Calu3 (cell line): ENCODE data around the gene INMT. TPM values are rescaled to one million over a fixed set of nuclear protein-coding genes. Genes with fewer than 3 reads are reported as not detected.

Experiments used
- BruUV-seq: library from RNA; stranded (reverse); fragments of 400-500 nt; replicated peaks from 2 replicates; lab custom pipeline; 2021; lab: Mats Ljungman, UMichigan
- CTCF ChIA-PET: fragments of 300-600 bp; sonication (Branson Sonifier 250); formaldehyde crosslinking; loops from one replicate; lab custom pipeline; 2022; ENCODE audit warnings: antibody characterized with exemption; lab: Charles Lee
- DNase-seq: peaks from one replicate; pipeline ENCODE4 v3.0.0; 2022
- H3K27ac Mint-ChIP-seq: one replicate; pipeline ENCODE4 v1.8.0; 2022; ENCODE audit warnings: mixed read lengths; ENCODE audit not compliant: unreplicated experiment
- H3K27me3 Mint-ChIP-seq: one replicate; pipeline ENCODE4 v1.8.0; 2022; ENCODE audit warnings: mixed read lengths; ENCODE audit not compliant: unreplicated experiment
- H3K36me3 Mint-ChIP-seq: one replicate; pipeline ENCODE4 v1.8.0; 2022; ENCODE audit warnings: mild to moderate bottlenecking, moderate library complexity, mixed read lengths; ENCODE audit not compliant: insufficient read depth, unreplicated experiment
- H3K4me1 Mint-ChIP-seq: one replicate; pipeline ENCODE4 v1.8.0; 2022; ENCODE audit warnings: mild to moderate bottlenecking, low read depth, mixed read lengths; ENCODE audit not compliant: unreplicated experiment
- H3K4me3 Mint-ChIP-seq: one replicate; pipeline ENCODE4 v1.8.0; 2022; ENCODE audit warnings: mild to moderate bottlenecking, low read depth, moderate library complexity, mixed read lengths; ENCODE audit not compliant: unreplicated experiment
- H3K9me3 Mint-ChIP-seq: one replicate; pipeline ENCODE4 v1.8.0; 2022; ENCODE audit warnings: low read depth, mixed read lengths; ENCODE audit not compliant: unreplicated experiment
- CTCF ChIP-seq: fragments of 200-600 bp; IDR thresholded peaks from one replicate; pipeline ENCODE4 v1.8.0; 2022; ENCODE audit warnings: antibody characterized with exemption; ENCODE audit not compliant: unreplicated experiment
- intact Hi-C: fragments of 100-400 bp; cut with micrococcal nuclease; formaldehyde crosslinking; loops from one replicate; pipeline ENCODE4 v1.10.0; 2022; ENCODE audit not compliant: unreplicated experiment
- total RNA-seq: library from RNA; stranded (reverse); gene quantifications from 2 replicates; pipeline ENCODE4 v1.2.3, GENCODE V29; 2022

The INMT gene
- total RNA-seq, 1 experiment from 2014 or later = not detected

- H3K9me3 Mint-ChIP-seq = no peaks in the 10 kb centered on the region
- DNase-seq = no peak
- no peaks in the 10 kb centered on the region for H3K4me1 Mint-ChIP-seq
- intact Hi-C loops = no loop called here
- peaks cover 96% of the 10 kb centered on the region for H3K27me3 Mint-ChIP-seq
- CTCF ChIA-PET = no interaction called here
- no peak overlapping the region for H3K4me3 Mint-ChIP-seq
- no TSS peak for BruUV-seq
- no peak for TF ChIP-seq CTCF
- H3K36me3 Mint-ChIP-seq = no peaks in the 10 kb centered on the region
- no peak overlapping the region for H3K27ac Mint-ChIP-seq
Observed at GRCh38 chr7:30705596-30705995, 46.3 kb upstream of the INMT start.

- Mint-ChIP-seq H3K4me1 (no peaks in the 10 kb centered on the region), H3K27me3 (peaks cover 90% of the 10 kb centered on the region), H3K9me3 (no peaks in the 10 kb centered on the region), H3K27ac (no peak overlapping the region), H3K36me3 (no peaks in the 10 kb centered on the region), H3K4me3 (no peak overlapping the region)
- TF ChIP-seq CTCF = no peak
- no peak for DNase-seq
- CTCF ChIA-PET = no interaction called here
- intact Hi-C loops = no loop called here
- BruUV-seq = no TSS peak
Observed at GRCh38 chr7:30706316-30706715, 45.6 kb upstream of the INMT start.

- H3K4me3 Mint-ChIP-seq = no peak overlapping the region
- peaks cover 90% of the 10 kb centered on the region for H3K27me3 Mint-ChIP-seq
- no peak for TF ChIP-seq CTCF
- CTCF ChIA-PET = no interaction called here
- BruUV-seq = no TSS peak
- H3K36me3 Mint-ChIP-seq = no peaks in the 10 kb centered on the region
- no peaks in the 10 kb centered on the region for H3K9me3 Mint-ChIP-seq
- intact Hi-C loops = no loop called here
- no peak for DNase-seq
- H3K27ac Mint-ChIP-seq = no peak overlapping the region
- no peaks in the 10 kb centered on the region for H3K4me1 Mint-ChIP-seq
Observed at GRCh38 chr7:30706908-30707307, 45.0 kb upstream of the INMT start.

GRCh38 chr7:30707391-30708357 lies 44.3 kb upstream of the INMT start:
- no TSS peak for BruUV-seq
- no peak overlapping the region for H3K4me3 Mint-ChIP-seq
- H3K27ac Mint-ChIP-seq = no peak overlapping the region
- peaks cover 90% of the 10 kb centered on the region for H3K27me3 Mint-ChIP-seq
- intact Hi-C loops = no loop called here
- no peaks in the 10 kb centered on the region for H3K9me3 Mint-ChIP-seq
- H3K36me3 Mint-ChIP-seq = no peaks in the 10 kb centered on the region
- H3K4me1 Mint-ChIP-seq = no peaks in the 10 kb centered on the region
- CTCF ChIA-PET = interaction anchor here (0.5 to 0.7 kb wide), 3 partner anchors 20 to 939 kb away, joined by 3 read pairs; no protein-coding TSS in a partner anchor
- DNase-seq = no peak
- TF ChIP-seq CTCF = no peak
